K562 (cell line): ENCODE measurements around the gene POLR3C. TPM values are rescaled to one million over a fixed set of nuclear protein-coding genes. Genes with fewer than 3 reads are reported as not detected.

ENCODE experiments used
- CBFA2T3 ChIP-seq: fragments of 450-650 bp; IDR thresholded peaks from 2 replicates; pipeline ENCODE4 v1.6.1; 2017
- CHCHD3 ChIP-seq: fragments of 250-450 bp; sonication (Bioruptor Pico); IDR thresholded peaks from 2 replicates; pipeline ENCODE4 v2.1.2; 2022; ENCODE audit warnings: mild to moderate bottlenecking
- CREB3L1 ChIP-seq: fragments of 450-650 bp; IDR thresholded peaks from 2 replicates; pipeline ENCODE4 v1.6.1; 2014; ENCODE audit warnings: low read depth, mild to moderate bottlenecking, moderate library complexity, borderline replicate concordance
- DEAF1 ChIP-seq: fragments of 450-650 bp; formaldehyde crosslinking; IDR thresholded peaks from 2 replicates; pipeline ENCODE4 v1.4.0; 2020; ENCODE audit warnings: mild to moderate bottlenecking, moderate library complexity
- ELF2 ChIP-seq: fragments of 250-450 bp; sonication (Bioruptor Pico); IDR thresholded peaks from 2 replicates; pipeline ENCODE4 v1.5.0; 2021; ENCODE audit warnings: mild to moderate bottlenecking
- GATAD2A ChIP-seq: fragments of 450-650 bp; IDR thresholded peaks from 2 replicates; pipeline ENCODE4 v1.6.1; 2017
- ILF3 ChIP-seq: fragments of 450-650 bp; IDR thresholded peaks from 2 replicates; pipeline ENCODE4 v1.6.1; 2018; ENCODE audit warnings: antibody characterized with exemption, mild to moderate bottlenecking, moderate library complexity, borderline replicate concordance
- MYC ChIP-seq, 2 experiments: fragments of 250-450 bp in 1 of 2; sonication (Bioruptor Pico) in 1 of 2; IDR thresholded peaks; 2 replicates each; pipeline versions ENCODE4 v1.5.1 to v1.6.1; 2012 to 2021; ENCODE audit warnings: low read depth in 2 of 2, borderline replicate concordance in 1 of 2, improper control_type of control experiment in 1 of 2, low read length in 1 of 2, mild to moderate bottlenecking in 1 of 2, moderate library complexity in 1 of 2
- NR2C2 ChIP-seq, 2 experiments: fragments of 200-800 bp in 1 of 2; sonication (Bioruptor generic) in 1 of 2; sonication (generic) in 1 of 2; formaldehyde crosslinking in 1 of 2; IDR thresholded peaks; 2 replicates each; pipeline versions ENCODE4 v1.6.1 to v1.8.0; 2016 to 2022; ENCODE audit warnings: mild to moderate bottlenecking in 1 of 2, missing compliant biosample characterization in 1 of 2, missing genetic modification characterization in 1 of 2, missing genetic modification reagents in 1 of 2
- NR4A1 ChIP-seq, 2 experiments: fragments of 250-450 bp in 1 of 2; fragments of 450-650 bp in 1 of 2; sonication (Bioruptor Pico) in 1 of 2; IDR thresholded peaks; 2 replicates each; pipeline versions ENCODE4 v1.4.0 to v1.6.1; 2016 to 2020; ENCODE audit warnings: mild to moderate bottlenecking in 2 of 2, missing compliant biosample characterization in 1 of 2, missing genetic modification characterization in 1 of 2, moderate library complexity in 1 of 2
- RNF2 ChIP-seq: sonication (generic); IDR thresholded peaks from 2 replicates; pipeline ENCODE4 v1.6.1; 2016
- SAP30 ChIP-seq: fragments of 200-600 bp; sonication (generic); IDR thresholded peaks from 2 replicates; pipeline ENCODE4 v1.6.1; 2012; ENCODE audit warnings: borderline replicate concordance, low read depth, mild to moderate bottlenecking, moderate library complexity, low read length, control low read depth, inconsistent platforms; ENCODE audit not compliant: insufficient read depth, poor library complexity, severe bottlenecking
- ZBED1 ChIP-seq: IDR thresholded peaks from 2 replicates; pipeline ENCODE4 v1.6.1; 2014
- ZNF785 ChIP-seq: fragments of 250-450 bp; sonication (Bioruptor Pico); IDR thresholded peaks from 2 replicates; pipeline ENCODE4 v1.4.0; 2020; ENCODE audit warnings: mild to moderate bottlenecking
- polyA plus RNA-seq, 8 experiments: library from polyadenylated mRNA; depleted of rRNA in 4 of 8; stranded (reverse) in 5 of 8; unstranded in 3 of 8; fragments of >200 nt; fragmentation: Nextera tagmentation in 2 of 8; fragmentation: Illumina TruSeq in 1 of 8; extraction: Ambion mirVana in 2 of 8; extraction: Trizol in 1 of 8; gene quantifications; 2 replicates each; pipeline versions ENCODE4 v1.2.1 to v1.2.3, GENCODE V29; 2011 to 2014; ENCODE audit warnings: inconsistent platforms in 1 of 8, missing spikeins in 1 of 8
- total RNA-seq, 7 experiments: library from RNA; depleted of rRNA in 6 of 7; stranded (reverse); fragments of >200 nt in 6 of 7; fragmentation: Illumina TruSeq in 2 of 7; extraction: Trizol in 2 of 7; gene quantifications; 2 replicates each; pipeline versions ENCODE4 v1.2.1 to v1.2.3, GENCODE V29; 2011 to 2021; ENCODE audit warnings: low replicate concordance in 1 of 7
- TF ChIP-seq, protein P1 (sequence below): sonication (generic); formaldehyde crosslinking; IDR thresholded peaks from 2 replicates; pipeline ENCODE4 v1.8.1; 2023; ENCODE audit warnings: mild to moderate bottlenecking, missing genetic modification reagents
- TF ChIP-seq, protein P2 (sequence below): sonication (generic); formaldehyde crosslinking; IDR thresholded peaks from 2 replicates; pipeline ENCODE4 v1.8.0; 2022; ENCODE audit warnings: mild to moderate bottlenecking, missing genetic modification reagents

The POLR3C gene
- total and polyA plus RNA-seq, 9 of the 15 experiments (the other 6 are each of a cell fraction or from before 2014, with no cell fraction given) = 19.7 to 64.1 (median 45.2) TPM

- no peak for TF ChIP-seq NR4A1 (CRISPR knock-in tag; IDR thresholded peaks at IDR 0.05)
- no peak; the same call in 1 of the 2 replicates for TF ChIP-seq NR4A1 (tag; IDR thresholded peaks at IDR 0.05)
- TF ChIP-seq CHCHD3 (CRISPR knock-in tag) = no peak
- peak; percentile 54 for TF ChIP-seq SAP30
- TF ChIP-seq ILF3 = peak; percentile 85; the same call in 1 of the 2 replicates
- TF ChIP-seq ZNF785 (CRISPR knock-in tag) = no peak
- TF ChIP-seq RNF2 = 0 out of 2 replicates have a peak, but pooled peaks have one; percentile 34
- TF ChIP-seq GATAD2A = no peak
- TF ChIP-seq CREB3L1 = no peak
- TF ChIP-seq CBFA2T3 = no peak
- TF ChIP-seq DEAF1 (CRISPR knock-in tag) = peak; percentile 70
- TF ChIP-seq, protein P1, sequence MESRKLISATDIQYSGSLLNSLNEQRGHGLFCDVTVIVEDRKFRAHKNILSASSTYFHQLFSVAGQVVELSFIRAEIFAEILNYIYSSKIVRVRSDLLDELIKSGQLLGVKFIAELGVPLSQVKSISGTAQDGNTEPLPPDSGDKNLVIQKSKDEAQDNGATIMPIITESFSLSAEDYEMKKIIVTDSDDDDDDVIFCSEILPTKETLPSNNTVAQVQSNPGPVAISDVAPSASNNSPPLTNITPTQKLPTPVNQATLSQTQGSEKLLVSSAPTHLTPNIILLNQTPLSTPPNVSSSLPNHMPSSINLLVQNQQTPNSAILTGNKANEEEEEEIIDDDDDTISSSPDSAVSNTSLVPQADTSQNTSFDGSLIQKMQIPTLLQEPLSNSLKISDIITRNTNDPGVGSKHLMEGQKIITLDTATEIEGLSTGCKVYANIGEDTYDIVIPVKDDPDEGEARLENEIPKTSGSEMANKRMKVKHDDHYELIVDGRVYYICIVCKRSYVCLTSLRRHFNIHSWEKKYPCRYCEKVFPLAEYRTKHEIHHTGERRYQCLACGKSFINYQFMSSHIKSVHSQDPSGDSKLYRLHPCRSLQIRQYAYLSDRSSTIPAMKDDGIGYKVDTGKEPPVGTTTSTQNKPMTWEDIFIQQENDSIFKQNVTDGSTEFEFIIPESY = peak; percentile 45; the same call in 1 of the 2 replicates
- 0 out of 2 replicates have a peak, but pooled peaks have one; percentile 23 for TF ChIP-seq ELF2 (CRISPR knock-in tag)
- TF ChIP-seq, protein P2, sequence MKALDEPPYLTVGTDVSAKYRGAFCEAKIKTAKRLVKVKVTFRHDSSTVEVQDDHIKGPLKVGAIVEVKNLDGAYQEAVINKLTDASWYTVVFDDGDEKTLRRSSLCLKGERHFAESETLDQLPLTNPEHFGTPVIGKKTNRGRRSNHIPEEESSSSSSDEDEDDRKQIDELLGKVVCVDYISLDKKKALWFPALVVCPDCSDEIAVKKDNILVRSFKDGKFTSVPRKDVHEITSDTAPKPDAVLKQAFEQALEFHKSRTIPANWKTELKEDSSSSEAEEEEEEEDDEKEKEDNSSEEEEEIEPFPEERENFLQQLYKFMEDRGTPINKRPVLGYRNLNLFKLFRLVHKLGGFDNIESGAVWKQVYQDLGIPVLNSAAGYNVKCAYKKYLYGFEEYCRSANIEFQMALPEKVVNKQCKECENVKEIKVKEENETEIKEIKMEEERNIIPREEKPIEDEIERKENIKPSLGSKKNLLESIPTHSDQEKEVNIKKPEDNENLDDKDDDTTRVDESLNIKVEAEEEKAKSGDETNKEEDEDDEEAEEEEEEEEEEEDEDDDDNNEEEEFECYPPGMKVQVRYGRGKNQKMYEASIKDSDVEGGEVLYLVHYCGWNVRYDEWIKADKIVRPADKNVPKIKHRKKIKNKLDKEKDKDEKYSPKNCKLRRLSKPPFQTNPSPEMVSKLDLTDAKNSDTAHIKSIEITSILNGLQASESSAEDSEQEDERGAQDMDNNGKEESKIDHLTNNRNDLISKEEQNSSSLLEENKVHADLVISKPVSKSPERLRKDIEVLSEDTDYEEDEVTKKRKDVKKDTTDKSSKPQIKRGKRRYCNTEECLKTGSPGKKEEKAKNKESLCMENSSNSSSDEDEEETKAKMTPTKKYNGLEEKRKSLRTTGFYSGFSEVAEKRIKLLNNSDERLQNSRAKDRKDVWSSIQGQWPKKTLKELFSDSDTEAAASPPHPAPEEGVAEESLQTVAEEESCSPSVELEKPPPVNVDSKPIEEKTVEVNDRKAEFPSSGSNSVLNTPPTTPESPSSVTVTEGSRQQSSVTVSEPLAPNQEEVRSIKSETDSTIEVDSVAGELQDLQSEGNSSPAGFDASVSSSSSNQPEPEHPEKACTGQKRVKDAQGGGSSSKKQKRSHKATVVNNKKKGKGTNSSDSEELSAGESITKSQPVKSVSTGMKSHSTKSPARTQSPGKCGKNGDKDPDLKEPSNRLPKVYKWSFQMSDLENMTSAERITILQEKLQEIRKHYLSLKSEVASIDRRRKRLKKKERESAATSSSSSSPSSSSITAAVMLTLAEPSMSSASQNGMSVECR = peak; percentile 73
- TF ChIP-seq NR2C2 (CRISPR knock-in tag; IDR thresholded peaks at IDR 0.05) = no peak
- TF ChIP-seq NR2C2 (tag; IDR thresholded peaks at IDR 0.05) = peak; percentile 53
- no peak for TF ChIP-seq ZBED1
- TF ChIP-seq MYC (IDR thresholded peaks at IDR 0.05; ENCODE audit: low read depth, low read length) = no peak; the same call in 1 of the 2 replicates
- TF ChIP-seq MYC (CRISPR knock-in tag; IDR thresholded peaks at IDR 0.05; ENCODE audit: borderline replicate concordance, low read depth) = 0 out of 2 replicates have a peak, but pooled peaks have one; percentile 42
Observed at GRCh38 chr1:145845514-145846161, 21.6 kb downstream of the POLR3C start, which contains the start of gene NUDT17 (continued).
